ENCODE measurements around the gene SLC7A6OS. TPM values are rescaled to one million over a fixed set of nuclear protein-coding genes. Genes with fewer than 3 reads are reported as not detected.

Gene SLC7A6OS
- total RNA-seq, 2 experiments from 2014 or later: 23.0 to 26.4 TPM

- no peak for DNase-seq
- peak overlapping the region; percentile 89 for H3K27ac Mint-ChIP-seq
- intact Hi-C loops (cut with micrococcal nuclease): loop anchor here (1.0 kb wide), 7 partner anchors 18 to 464 kb away; partner anchors contain the start of genes NUTF2 and PLA2G15
- H3K9me3 Mint-ChIP-seq: no peaks in the 10 kb centered on the region
- H3K36me3 Mint-ChIP-seq (ENCODE audit: low read depth): peaks cover 26% of the 10 kb centered on the region
- peaks cover 46% of the 10 kb centered on the region for H3K4me1 Mint-ChIP-seq (ENCODE audit: low read depth)
- CTCF ChIA-PET: interaction anchor here (0.9 to 2.6 kb wide), 8 partner anchors 10 to 48 kb away, joined by 3 to 54 read pairs (median 5); partner anchors contain the start of gene SLC7A6
- peak overlapping the region; percentile 94 for H3K4me3 Mint-ChIP-seq
- H3K27me3 Mint-ChIP-seq (ENCODE audit: low read depth): no peaks in the 10 kb centered on the region
These were observed 341 bp downstream of the SLC7A6OS start for GRCh38 chr16:68310437-68310773.

- H3K4me3 Mint-ChIP-seq: peak overlapping the region; percentile 94
- no peaks in the 10 kb centered on the region for H3K27me3 Mint-ChIP-seq (ENCODE audit: low read depth)
- peaks cover 45% of the 10 kb centered on the region for H3K4me1 Mint-ChIP-seq (ENCODE audit: low read depth)
- peak; percentile 37 for DNase-seq
- no peaks in the 10 kb centered on the region for H3K9me3 Mint-ChIP-seq
- CTCF ChIA-PET: interaction anchor here (2.2 kb wide), 1 partner anchor 9 kb away, joined by 5 read pairs; no protein-coding TSS in a partner anchor
- intact Hi-C loops (cut with micrococcal nuclease): loop anchor here (1.0 kb wide), 7 partner anchors 19 to 463 kb away; partner anchors contain the start of genes NUTF2 and PLA2G15
- peaks cover 25% of the 10 kb centered on the region for H3K36me3 Mint-ChIP-seq (ENCODE audit: low read depth)
- peak overlapping the region; percentile 89 for H3K27ac Mint-ChIP-seq
These were observed 947 bp downstream of the SLC7A6OS start for GRCh38 chr16:68309799-68310198.

- H3K4me3 Mint-ChIP-seq: no peak overlapping the region
- CTCF ChIA-PET: no interaction called here
- peaks cover 29% of the 10 kb centered on the region for H3K4me1 Mint-ChIP-seq (ENCODE audit: low read depth)
- DNase-seq: no peak
- peak overlapping the region; percentile 65 for H3K27ac Mint-ChIP-seq
- no peaks in the 10 kb centered on the region for H3K27me3 Mint-ChIP-seq (ENCODE audit: low read depth)
- intact Hi-C loops (cut with micrococcal nuclease): no loop called here
- no peaks in the 10 kb centered on the region for H3K9me3 Mint-ChIP-seq
- H3K36me3 Mint-ChIP-seq (ENCODE audit: low read depth): peaks cover 35% of the 10 kb centered on the region
These were observed 4.1 kb downstream of the SLC7A6OS start for GRCh38 chr16:68306633-68307032.

- intact Hi-C loops (cut with micrococcal nuclease): no loop called here
- Mint-ChIP-seq H3K4me3 (no peak overlapping the region), H3K9me3 (no peaks in the 10 kb centered on the region), H3K36me3 (ENCODE audit: low read depth) (peaks cover 60% of the 10 kb centered on the region), H3K27me3 (ENCODE audit: low read depth) (no peaks in the 10 kb centered on the region), H3K27ac (peak overlapping the region; percentile 32), H3K4me1 (ENCODE audit: low read depth) (peaks cover 22% of the 10 kb centered on the region)
- CTCF ChIA-PET: interaction anchor here (1.0 to 8.3 kb wide), 4 partner anchors 10 to 39 kb away, joined by 3 to 74 read pairs (median 5); partner anchors contain the start of genes PRMT7, SLC7A6 and SLC7A6OS
- no peak for DNase-seq
These were observed 9.8 kb downstream of the SLC7A6OS start for GRCh38 chr16:68300734-68301459.

DNA sequence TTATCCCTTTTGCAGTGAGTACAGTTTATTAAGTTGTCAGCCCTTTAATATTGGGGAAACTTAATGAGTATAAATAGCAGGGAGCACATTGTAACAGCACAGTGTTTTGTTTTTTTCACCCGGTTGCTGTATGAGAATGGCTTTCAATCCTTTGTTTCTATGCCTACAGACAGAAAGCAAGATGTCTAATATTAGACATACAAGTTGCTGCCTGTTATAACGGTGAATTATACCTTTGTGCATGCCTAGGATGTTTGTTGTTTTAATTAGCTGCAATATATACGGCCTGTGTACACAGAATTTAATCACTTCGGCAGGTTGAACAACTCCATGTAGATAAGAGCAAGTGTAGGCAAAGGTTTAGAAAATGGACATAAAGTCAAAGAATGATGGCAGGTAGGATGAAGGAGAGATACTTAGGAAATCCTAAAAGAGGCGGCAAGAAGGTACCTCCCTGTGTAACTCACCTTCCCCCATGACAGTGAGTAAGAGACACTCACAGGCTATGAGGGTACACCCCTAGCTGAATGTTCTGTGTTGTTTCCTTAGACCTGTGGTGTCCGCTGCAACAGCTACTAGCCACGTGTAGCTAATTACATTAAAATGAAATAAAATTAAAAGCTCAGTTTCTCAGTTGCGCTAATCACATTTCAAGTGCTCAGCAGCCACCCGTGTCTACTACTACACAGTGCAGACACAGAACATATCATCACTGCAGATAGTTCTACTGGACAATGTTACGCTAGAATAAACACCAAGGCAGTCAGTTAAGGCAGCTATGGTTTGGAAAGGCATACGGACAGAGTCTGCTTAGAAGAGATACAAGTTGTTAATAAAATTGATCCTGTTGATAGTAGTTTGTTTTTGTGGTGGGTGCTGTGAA, 10.9 kb downstream of the SLC7A6OS start:
- Mint-ChIP-seq H3K27ac (peak overlapping the region; percentile 32), H3K36me3 (ENCODE audit: low read depth) (peaks cover 60% of the 10 kb centered on the region), H3K4me1 (ENCODE audit: low read depth) (peaks cover 18% of the 10 kb centered on the region), H3K4me3 (no peak overlapping the region), H3K27me3 (ENCODE audit: low read depth) (no peaks in the 10 kb centered on the region), H3K9me3 (no peaks in the 10 kb centered on the region)
- intact Hi-C loops (cut with micrococcal nuclease): no loop called here
- CTCF ChIA-PET: interaction anchor here (0.8 to 8.3 kb wide), 9 partner anchors 10 to 70 kb away, joined by 3 to 74 read pairs (median 5); partner anchors contain the start of genes PRMT7, SLC7A6 and SLC7A6OS
- DNase-seq: no peak

DNA sequence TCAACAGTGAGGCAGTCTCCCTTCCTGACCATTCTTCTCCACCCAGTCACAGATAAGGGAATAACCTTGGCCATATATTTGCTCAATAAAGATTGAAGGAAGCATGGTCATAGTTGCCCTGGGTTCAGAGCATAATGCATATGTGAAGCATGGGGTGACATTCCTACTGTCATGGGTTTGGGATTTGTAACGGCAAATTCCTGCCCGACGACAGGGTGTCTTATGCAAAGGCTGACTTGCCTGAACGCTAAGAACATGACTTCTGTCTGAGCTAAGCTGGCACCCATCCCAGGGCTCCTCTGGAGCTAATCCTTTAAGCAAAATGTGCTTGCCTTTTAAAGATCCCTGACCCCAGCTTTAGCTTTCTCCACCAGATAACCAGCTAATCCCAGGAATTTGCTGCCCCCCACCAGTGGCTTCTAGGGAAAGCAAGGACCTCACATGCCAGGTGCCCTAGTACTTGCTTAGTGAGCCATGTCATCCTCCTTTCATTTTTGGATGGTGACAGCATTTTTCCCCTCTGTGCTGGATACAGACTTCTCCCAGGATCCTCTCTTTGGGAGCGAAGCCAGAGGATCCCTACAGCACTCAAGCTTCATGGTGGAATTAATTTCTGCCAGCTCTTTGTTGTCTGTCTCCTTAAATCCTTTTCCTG, 11.7 kb downstream of the SLC7A6OS start:
- H3K4me1 Mint-ChIP-seq (ENCODE audit: low read depth): peaks cover 21% of the 10 kb centered on the region
- intact Hi-C loops (cut with micrococcal nuclease): no loop called here
- H3K36me3 Mint-ChIP-seq (ENCODE audit: low read depth): peaks cover 64% of the 10 kb centered on the region
- H3K27ac Mint-ChIP-seq: peak overlapping the region; percentile 65
- H3K9me3 Mint-ChIP-seq: no peaks in the 10 kb centered on the region
- no peak overlapping the region for H3K4me3 Mint-ChIP-seq
- CTCF ChIA-PET: interaction anchor here (0.8 to 8.3 kb wide), 6 partner anchors 10 to 69 kb away, joined by 3 to 74 read pairs (median 4); partner anchors contain the start of genes PRMT7, SLC7A6 and SLC7A6OS
- no peak for DNase-seq
- no peaks in the 10 kb centered on the region for H3K27me3 Mint-ChIP-seq (ENCODE audit: low read depth)

DNA sequence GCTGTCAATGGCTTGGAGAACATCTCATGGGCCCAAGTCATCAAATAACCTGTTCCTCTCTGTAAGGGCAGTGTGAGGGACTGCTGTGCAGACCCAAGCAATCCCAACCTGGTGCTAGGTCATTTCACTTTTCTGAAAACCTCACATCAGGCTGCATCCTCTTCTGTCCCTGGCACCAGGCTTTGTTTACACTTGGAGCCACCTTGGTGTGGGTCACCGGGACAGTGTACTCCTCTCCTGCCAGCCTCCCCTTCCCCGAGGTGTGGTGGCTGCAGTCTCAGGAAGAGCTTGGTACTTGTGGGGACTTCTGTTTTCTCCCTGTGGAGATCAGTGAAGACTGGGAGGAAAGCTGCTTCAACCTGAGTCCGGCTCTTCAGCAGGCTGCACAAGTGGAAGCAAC, 12.4 kb downstream of the SLC7A6OS start:
- intact Hi-C loops (cut with micrococcal nuclease): no loop called here
- peak overlapping the region; percentile 65 for H3K27ac Mint-ChIP-seq
- peaks cover 23% of the 10 kb centered on the region for H3K4me1 Mint-ChIP-seq (ENCODE audit: low read depth)
- no peak overlapping the region for H3K4me3 Mint-ChIP-seq
- H3K36me3 Mint-ChIP-seq (ENCODE audit: low read depth): peaks cover 61% of the 10 kb centered on the region
- CTCF ChIA-PET: interaction anchor here (1.0 to 8.3 kb wide), 4 partner anchors 9 to 36 kb away, joined by 4 to 74 read pairs (median 6); partner anchors contain the start of genes PRMT7, SLC7A6 and SLC7A6OS
- no peaks in the 10 kb centered on the region for H3K9me3 Mint-ChIP-seq
- H3K27me3 Mint-ChIP-seq (ENCODE audit: low read depth): no peaks in the 10 kb centered on the region
- no peak for DNase-seq

DNA sequence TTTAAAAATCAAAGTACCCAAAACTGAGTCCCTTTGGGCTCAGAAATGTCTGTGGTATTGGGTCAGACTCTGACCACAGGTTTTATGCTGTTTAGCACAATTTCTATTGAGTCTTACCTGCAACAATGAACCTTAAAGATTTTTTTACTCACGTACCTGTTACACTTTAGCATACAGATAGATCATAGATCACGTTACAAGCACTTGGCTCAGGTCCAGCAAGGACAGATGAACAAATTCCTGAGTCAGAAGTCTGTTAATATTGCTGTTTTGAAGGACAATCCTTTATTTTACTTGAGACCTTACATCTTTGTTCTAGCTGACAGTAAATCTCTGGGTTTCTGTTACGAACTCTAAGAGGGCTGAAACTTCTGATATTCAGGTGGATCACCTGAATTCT, 12.8 kb downstream of the SLC7A6OS start:
- peaks cover 25% of the 10 kb centered on the region for H3K4me1 Mint-ChIP-seq (ENCODE audit: low read depth)
- peak overlapping the region; percentile 51 for H3K27ac Mint-ChIP-seq
- no peak overlapping the region for H3K4me3 Mint-ChIP-seq
- peaks cover 61% of the 10 kb centered on the region for H3K36me3 Mint-ChIP-seq (ENCODE audit: low read depth)
- H3K9me3 Mint-ChIP-seq: no peaks in the 10 kb centered on the region
- no peaks in the 10 kb centered on the region for H3K27me3 Mint-ChIP-seq (ENCODE audit: low read depth)
- CTCF ChIA-PET: interaction anchor here (1.5 to 8.3 kb wide), 4 partner anchors 8 to 36 kb away, joined by 4 to 74 read pairs (median 6); partner anchors contain the start of gene SLC7A6
- no peak for DNase-seq
- intact Hi-C loops (cut with micrococcal nuclease): no loop called here

DNA sequence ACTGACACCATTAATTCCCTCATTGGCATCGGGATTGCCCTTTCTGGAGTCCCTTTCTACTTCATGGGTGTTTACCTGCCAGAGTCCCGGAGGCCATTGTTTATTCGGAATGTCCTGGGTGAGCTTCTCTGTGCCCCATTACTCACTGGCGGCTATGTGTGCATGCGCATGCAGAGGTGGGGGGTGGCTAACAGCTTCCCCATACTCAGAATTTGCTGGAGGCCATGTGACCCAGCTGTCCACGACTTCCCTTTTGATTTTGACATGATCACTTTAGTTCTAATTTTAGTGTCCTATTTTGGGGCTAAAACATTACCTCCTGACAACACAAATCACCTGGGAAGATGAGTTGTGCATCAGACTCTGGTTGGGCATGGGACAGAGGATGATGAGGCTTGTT, 14.1 kb downstream of the SLC7A6OS start:
- no peak for DNase-seq
- Mint-ChIP-seq H3K27ac (peak overlapping the region; percentile 74), H3K36me3 (ENCODE audit: low read depth) (peaks cover 61% of the 10 kb centered on the region), H3K4me1 (ENCODE audit: low read depth) (peaks cover 32% of the 10 kb centered on the region), H3K9me3 (no peaks in the 10 kb centered on the region), H3K4me3 (no peak overlapping the region), H3K27me3 (ENCODE audit: low read depth) (no peaks in the 10 kb centered on the region)
- CTCF ChIA-PET: interaction anchor here (1.3 to 8.3 kb wide), 4 partner anchors 12 to 35 kb away, joined by 3 to 74 read pairs (median 5); partner anchors contain the start of genes PRMT7, SLC7A6 and SLC7A6OS
- intact Hi-C loops (cut with micrococcal nuclease): no loop called here

DNA sequence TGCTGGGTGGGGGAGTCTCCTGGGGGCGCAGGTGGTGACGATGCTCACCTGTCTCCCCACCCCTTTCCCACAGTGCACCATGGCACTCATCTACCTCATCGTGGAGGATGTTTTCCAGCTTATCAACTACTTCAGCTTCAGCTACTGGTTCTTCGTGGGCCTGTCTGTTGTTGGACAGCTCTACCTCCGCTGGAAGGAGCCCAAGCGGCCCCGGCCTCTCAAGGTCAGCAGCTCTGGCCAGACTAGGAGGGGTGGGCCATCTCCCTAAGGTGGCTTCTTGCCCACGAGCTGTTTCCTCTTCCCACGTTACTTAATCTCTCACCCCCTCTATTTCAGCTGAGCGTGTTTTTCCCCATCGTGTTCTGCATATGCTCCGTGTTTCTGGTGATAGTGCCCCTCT, 14.5 kb downstream of the SLC7A6OS start:
- peaks cover 62% of the 10 kb centered on the region for H3K36me3 Mint-ChIP-seq (ENCODE audit: low read depth)
- no peak overlapping the region for H3K4me3 Mint-ChIP-seq
- intact Hi-C loops (cut with micrococcal nuclease): no loop called here
- no peaks in the 10 kb centered on the region for H3K27me3 Mint-ChIP-seq (ENCODE audit: low read depth)
- peak overlapping the region; percentile 74 for H3K27ac Mint-ChIP-seq
- peaks cover 34% of the 10 kb centered on the region for H3K4me1 Mint-ChIP-seq (ENCODE audit: low read depth)
- no peaks in the 10 kb centered on the region for H3K9me3 Mint-ChIP-seq
- CTCF ChIA-PET: interaction anchor here (1.3 to 8.3 kb wide), 4 partner anchors 11 to 34 kb away, joined by 3 to 74 read pairs (median 5); partner anchors contain the start of genes PRMT7, SLC7A6 and SLC7A6OS
- no peak for DNase-seq

DNA sequence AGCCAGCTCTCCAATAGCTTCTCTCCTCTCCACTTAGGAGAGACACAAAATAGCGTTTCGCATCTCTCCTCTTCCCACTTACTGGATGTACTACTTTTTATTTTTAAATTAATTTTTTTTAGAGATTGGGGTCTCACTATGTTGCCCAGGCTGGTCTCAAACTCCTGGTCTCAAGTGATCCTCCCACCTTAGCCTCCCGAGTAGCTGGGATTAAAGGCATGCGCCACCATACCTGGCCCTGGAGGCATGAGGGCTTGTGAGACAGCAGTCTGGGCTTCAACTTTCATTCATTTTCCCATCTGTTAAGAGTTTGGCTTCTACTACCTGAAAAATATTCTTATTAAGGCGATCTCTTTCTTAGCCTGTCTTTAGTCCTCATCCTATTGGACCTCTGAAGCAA, 18.3 kb downstream of the SLC7A6OS start:
- no peak for DNase-seq
- peak overlapping the region; percentile 92 for H3K27ac Mint-ChIP-seq
- peaks cover 56% of the 10 kb centered on the region for H3K36me3 Mint-ChIP-seq (ENCODE audit: low read depth)
- no peaks in the 10 kb centered on the region for H3K9me3 Mint-ChIP-seq
- H3K4me1 Mint-ChIP-seq (ENCODE audit: low read depth): peaks cover 61% of the 10 kb centered on the region
- intact Hi-C loops (cut with micrococcal nuclease): no loop called here
- no peak overlapping the region for H3K4me3 Mint-ChIP-seq
- H3K27me3 Mint-ChIP-seq (ENCODE audit: low read depth): no peaks in the 10 kb centered on the region
- CTCF ChIA-PET: interaction anchor here (1.1 to 10.6 kb wide), 3 partner anchors 19 to 31 kb away, joined by 3 to 181 read pairs (median 6); partner anchors contain the start of gene SLC7A6

All from activated naive CD4-positive, alpha-beta T cell treated with anti-CD3 and anti-CD28 coated beads for 36 hours (primary cell).